SIG-M5 treated with dmso at 0.1 percent for 504 hours (cell line): ENCODE data around the gene IFIT2.
"Not testable (repeated sequence)": the region's sequence is repeated elsewhere in the genome, so short reads cannot be mapped to it uniquely, and the experiment has no call there.

Experiments used
- DNase-seq: peaks from one replicate; lab custom pipeline; 2025; ENCODE audit not compliant: unreplicated experiment; lab: John Stamatoyannopoulos, UW

The IFIT2 gene

GRCh38 chr10:89301721-89302445 is at the start of gene IFIT2:
IFIT2 (plus strand) TSS chr10:89302046; CDS start chr10:89302124, 78 bp downstream.
- peak; percentile 84 for DNase-seq

DNA sequence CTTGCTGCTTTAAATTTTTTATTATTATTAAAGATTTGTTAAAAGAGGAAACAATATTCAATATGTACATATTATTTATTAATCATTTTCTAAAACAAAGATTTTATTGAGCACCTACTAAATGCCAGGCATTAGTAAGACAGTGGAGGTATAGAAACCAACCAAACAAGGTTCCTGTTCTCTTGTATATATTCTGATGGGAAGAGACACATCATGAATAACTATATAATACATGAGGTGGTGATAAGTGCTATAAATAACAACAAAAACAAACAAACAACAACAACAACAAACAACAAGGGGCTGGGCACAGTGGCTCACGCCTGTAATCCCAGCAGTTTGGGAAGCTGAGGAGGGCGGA is 49.6 kb upstream of the IFIT2 start:
- DNase-seq, result no peak

- DNase-seq, result not testable (repeated sequence)
Observed at GRCh38 chr10:89255091-89255579, 46.7 kb upstream of the IFIT2 start.

DNA sequence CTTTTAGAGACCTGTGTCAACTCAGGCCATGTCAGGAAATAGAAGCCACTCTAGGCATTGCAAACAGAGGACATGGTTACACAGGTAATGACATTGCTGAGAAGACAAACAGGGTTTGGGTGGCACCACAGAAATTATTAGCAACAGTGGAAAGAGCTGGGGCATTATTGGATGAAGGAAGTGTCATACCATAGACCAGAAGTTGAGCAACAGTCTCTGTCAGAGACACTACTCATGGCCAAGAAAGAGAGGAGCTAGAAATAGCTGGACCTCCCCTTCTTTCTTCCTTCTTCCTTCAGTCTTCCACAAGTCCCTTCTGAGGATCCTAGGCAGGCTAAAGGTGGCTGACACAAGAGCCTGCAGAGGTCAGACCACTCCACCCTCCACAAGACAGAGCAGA is 46.1 kb upstream of the IFIT2 start:
- peak; percentile 51 for DNase-seq

DNA sequence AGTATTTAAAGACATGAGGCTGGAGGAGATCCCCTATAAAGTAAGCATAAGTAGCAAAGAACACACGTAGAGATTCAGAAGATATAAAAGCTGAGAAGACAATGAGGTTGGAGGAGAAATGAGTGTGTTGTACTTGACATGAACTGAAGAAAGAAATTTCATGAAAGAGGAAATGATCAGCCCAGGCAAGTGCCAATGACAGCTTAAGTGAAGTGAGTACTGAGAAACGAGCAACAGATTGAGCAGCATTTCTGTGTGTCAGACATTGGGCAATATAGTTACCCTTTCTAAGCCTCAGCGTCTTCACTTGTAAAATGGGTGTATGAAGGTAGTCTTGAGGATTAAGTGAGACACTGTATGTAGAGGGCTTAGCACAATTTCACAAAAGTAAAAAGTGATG is 45.5 kb upstream of the IFIT2 start:
- DNase-seq, result peak; percentile 78

- no peak for DNase-seq
Observed at GRCh38 chr10:89256962-89257361, 44.9 kb upstream of the IFIT2 start.

DNA sequence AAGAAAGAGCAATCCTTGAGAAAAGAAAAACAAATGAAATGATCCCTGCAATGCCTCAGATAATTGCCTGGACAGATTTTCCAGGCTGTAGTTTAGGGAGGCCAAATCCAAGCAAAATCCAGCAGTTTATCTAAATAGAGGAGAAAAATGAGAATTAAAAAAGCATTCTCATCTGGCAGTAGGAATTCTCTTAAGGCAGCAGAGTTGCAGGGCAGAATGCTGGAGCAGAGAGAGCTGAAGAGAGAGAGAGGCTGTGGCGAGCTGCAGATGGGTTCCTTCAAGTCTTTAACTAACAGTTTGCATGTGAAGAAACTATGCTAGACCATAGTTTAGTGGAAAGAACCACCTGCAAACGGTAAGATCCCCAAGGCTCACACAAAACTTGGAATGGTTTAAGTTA is 44.3 kb upstream of the IFIT2 start:
- DNase-seq, result no peak

DNA sequence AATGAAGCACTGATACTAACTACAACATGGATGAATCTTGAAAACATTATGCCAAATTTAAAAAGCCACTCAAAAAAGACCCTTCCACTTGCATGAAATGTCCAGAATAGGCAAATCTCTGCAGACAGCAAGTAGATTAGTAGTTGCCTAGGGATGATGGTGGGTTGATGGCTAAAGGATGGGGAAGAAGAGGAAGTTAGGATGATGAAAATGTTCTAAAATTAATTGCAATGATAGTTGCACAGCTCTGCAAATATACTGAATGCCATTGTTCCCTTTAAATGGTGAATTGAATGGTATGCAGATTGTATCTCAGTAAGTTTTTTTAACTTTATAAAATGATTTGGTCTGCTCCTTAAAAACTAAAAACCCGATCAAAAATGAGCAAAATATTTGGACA is 43.0 kb upstream of the IFIT2 start:
- DNase-seq, result peak; percentile 17

GRCh38 chr10:89262086-89263051 is 39.5 kb upstream of the IFIT2 start:
- no peak for DNase-seq

DNA sequence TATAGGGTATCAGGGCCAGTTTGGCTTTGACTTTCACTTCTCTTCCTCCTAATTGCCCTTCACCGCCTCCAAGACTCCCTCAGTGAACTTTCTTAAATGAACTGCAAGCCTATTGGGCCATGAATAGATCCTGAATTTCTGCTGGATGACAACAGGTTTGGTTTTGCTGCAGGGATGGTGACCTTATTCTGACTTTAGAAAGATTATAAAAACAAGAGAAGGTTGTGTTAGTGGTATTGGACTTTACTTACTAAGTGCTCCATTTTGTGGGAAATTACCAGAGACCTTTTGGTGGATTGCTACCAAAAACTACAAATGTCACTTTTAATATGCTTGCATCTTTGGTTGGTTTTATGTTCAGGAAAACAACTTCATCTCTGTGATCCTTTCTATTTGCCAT is 38.8 kb upstream of the IFIT2 start:
- DNase-seq, result no peak

GRCh38 chr10:89263531-89263930 is 38.3 kb upstream of the IFIT2 start:
- DNase-seq, result no peak

DNA sequence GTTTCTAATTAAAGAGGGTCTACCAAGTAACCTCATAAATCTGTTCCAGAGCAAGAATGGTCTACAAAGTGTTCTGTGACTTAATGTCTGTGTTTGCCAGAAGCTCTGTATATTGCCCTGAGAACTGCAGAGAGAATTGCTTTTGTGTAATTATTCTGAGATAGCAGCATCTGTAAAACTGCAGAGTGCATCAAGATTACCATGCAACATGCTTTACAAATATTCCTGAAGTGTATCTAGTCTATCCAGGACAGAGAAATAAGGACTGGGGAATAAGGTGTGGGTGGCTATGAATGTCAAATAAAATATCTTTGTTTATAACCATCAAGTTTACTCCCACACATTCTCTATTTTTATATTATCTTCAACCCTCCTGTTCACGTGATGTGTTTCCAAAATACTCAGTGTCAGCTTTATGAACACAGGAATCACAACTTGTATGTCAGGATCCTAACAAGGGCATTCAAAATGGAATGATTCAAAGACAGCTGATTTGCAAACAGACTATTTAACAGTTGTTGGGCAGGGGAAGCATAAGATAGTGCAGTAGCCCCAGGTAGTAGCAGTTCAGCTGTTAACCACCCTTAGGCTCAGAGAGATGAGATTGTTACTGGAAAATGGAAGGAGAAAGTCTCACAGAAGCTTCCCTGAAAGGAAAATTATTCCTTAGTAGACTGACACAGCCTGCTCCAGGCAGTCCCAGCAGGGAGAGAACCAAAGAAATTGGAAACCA is 35.0 kb upstream of the IFIT2 start:
- DNase-seq, result no peak

GRCh38 chr10:89269433-89270152 is 32.3 kb upstream of the IFIT2 start:
- no peak for DNase-seq

DNA sequence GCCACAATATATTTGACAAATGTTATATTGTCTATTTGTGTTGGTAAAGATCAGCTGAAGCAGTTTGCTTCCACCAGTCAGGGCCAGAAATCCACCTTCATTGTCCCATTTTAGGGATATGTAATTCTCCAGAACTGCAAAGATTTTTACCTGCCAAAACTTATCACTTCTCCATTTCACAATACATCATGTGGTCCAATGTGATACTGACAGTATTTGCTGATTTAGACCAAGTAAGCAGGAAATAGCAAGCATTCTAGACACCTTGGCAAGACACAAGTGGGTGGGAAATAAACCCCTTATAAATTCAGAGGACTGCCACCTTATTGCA is 31.7 kb upstream of the IFIT2 start:
- no peak for DNase-seq

- no peak for DNase-seq
Observed at GRCh38 chr10:89271532-89271931, 30.3 kb upstream of the IFIT2 start.

- DNase-seq, result no peak
Observed at GRCh38 chr10:89273680-89274079, 28.2 kb upstream of the IFIT2 start.

- DNase-seq, result no peak
Observed at GRCh38 chr10:89274928-89275327, 26.9 kb upstream of the IFIT2 start.

- no peak for DNase-seq
Observed at GRCh38 chr10:89275383-89275782, 26.5 kb upstream of the IFIT2 start.

DNA sequence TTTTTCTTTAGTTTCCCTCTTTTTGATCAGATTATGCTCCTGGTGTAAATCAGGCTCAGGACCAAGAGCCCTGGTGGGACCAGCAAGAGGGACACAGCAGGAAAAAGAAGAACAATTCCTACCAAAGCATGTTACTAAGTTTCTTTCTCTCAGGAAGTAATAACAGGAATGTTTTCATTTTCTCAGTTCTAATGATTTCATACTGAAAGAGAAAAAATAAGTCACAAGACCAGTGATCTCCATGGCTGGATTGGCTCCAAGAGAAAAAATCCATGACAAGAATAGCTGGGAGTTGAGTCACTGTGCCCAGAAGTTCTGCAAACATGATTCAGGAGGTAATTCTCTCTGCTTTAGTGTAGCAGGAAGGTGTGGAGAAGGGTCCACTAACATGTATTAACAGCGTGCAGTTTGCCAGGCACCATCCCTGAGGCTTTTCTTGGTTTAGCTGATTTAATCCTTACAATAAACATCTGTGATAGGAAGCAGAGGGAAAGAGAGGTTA is 23.8 kb upstream of the IFIT2 start:
- peak; percentile 16 for DNase-seq

- no peak for DNase-seq
Observed at GRCh38 chr10:89278900-89279392, 22.9 kb upstream of the IFIT2 start.
